T-helper 1 cell treated with Interleukin-12 subunit alpha and Interleukin-12 subunit beta and Interleukin-4 antibody, amounts not matched to agents 30 ng/mL and 1 ng/mL, for 36 hours (primary cell): ENCODE data around the gene ITPR3. TPM values are rescaled to one million over a fixed set of nuclear protein-coding genes. Genes with fewer than 3 reads are reported as not detected.
"Not testable (repeated sequence)": the region's sequence is repeated elsewhere in the genome, so short reads cannot be mapped to it uniquely, and the experiment has no call there.

Experiments used
- intact Hi-C: fragments of 100-400 bp; cut with micrococcal nuclease; formaldehyde crosslinking; loops from one replicate; pipeline ENCODE4 v1.15.1; 2024
- total RNA-seq: library from RNA; stranded (reverse); gene quantifications from 2 replicates; pipeline ENCODE4 v1.2.3, GENCODE V29; 2022

ITPR3 gene
- total RNA-seq, 1 donor from 2014 or later, result 46.9 TPM

DNA sequence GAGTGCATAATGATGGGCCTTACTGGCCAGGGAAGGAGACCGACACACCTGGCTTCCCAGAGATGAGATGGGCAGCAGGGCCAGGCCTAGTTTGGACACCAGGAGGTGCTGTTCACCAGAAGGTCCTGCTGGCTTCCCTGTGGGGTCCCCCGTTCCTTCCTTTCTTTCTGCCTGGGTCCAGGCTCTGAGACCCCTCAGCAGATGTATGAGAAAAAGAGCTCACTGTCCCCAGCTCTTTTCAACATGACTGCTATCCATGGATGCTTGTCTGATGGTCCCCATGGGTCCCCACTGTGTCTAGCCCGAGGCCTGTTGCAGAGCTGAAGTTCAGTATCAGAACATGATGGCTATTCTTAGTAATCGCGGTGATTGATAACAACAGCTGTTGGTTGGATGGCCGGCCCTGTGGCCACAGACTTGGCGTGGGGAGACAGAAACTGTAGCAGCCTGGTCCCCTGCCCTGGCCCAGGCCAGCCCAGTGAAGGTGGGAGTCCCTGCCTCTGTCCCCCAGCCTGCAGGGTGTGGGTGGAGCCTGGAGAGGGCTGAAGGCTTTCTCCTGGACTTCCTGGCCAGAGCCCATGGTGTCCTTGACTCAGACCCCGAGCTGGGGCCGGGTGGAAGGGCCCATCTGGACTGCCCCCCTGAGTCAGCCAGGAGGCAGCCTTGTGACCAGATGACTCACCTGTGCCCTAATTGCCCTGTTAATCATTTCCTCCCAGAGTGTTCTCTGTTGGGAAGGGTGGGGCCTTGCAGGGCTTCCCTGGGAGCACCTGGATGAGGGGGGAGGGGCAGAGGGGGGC lies 31.2 kb upstream of the ITPR3 start:
- intact Hi-C loops, result loop anchor here (1.0 to 10.0 kb wide), 4 partner anchors 110 to 565 kb away; no protein-coding TSS in a partner anchor

- intact Hi-C loops, result no loop called here
Measured at GRCh38 chr6:33590531-33591198, 30.5 kb upstream of the ITPR3 start.

DNA sequence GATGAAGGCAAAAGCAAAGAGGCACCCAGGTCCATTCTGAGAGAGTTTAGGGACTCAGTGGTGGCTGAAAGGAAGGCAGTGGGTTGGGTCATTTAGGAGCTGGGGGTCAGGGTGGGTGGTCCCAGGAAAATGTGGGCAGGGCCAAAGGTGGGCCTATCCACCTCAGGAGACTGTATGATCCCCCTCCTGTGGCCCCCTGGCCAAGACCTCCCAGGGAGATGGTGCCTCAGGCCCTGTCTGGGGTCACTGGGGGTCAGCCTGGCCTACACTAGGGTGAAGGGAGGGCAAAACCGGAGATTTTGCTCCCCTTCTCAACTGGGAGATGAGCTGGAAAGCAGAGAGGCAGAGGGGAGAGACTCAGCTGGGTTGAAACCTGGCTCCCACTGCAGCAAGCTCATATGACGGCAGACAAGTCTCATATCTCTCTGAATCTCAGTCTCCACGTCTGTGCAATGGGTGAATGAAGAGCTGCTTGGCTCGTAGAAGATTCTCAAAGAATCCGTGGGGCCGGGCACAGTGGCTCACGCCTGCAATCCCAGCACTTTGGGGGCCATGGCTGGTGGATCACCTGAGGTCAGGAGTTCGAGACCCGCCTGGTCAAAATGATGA lies 29.6 kb upstream of the ITPR3 start:
- intact Hi-C loops, result no loop called here

DNA sequence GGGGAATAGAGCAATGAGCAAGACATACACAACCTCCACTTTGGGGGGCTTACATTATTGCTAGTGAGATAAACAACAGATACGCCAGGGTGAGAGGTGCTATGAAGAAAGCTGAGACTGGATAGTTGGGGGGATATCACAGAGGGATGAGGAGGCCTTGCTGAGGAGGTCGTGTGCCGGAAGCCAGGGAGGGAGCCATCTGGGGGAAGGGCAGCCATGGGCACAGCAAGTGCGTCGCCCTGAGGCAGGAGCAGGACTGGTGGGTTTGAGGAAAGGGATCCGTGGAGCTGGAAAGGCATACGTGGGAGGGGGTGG lies 28.9 kb upstream of the ITPR3 start:
- intact Hi-C loops, result no loop called here

- intact Hi-C loops, result no loop called here
Measured at GRCh38 chr6:33592595-33593413, 28.3 kb upstream of the ITPR3 start.

DNA sequence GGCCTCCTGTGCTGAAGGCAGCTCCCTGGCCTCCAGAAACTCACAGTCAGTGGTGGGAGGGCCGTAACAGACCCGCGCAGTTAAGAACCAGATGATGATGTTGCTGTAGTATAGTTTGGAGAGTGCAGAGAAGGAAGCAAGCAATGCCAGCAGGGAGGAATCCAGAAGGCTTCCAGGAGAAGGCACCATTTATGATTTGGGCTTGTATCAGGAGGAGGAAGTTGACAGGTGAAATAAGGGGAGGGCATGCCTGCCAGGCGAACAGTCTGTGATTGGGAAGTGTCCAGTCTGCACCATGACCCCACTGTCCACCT lies 27.8 kb upstream of the ITPR3 start:
- intact Hi-C loops, result no loop called here

DNA sequence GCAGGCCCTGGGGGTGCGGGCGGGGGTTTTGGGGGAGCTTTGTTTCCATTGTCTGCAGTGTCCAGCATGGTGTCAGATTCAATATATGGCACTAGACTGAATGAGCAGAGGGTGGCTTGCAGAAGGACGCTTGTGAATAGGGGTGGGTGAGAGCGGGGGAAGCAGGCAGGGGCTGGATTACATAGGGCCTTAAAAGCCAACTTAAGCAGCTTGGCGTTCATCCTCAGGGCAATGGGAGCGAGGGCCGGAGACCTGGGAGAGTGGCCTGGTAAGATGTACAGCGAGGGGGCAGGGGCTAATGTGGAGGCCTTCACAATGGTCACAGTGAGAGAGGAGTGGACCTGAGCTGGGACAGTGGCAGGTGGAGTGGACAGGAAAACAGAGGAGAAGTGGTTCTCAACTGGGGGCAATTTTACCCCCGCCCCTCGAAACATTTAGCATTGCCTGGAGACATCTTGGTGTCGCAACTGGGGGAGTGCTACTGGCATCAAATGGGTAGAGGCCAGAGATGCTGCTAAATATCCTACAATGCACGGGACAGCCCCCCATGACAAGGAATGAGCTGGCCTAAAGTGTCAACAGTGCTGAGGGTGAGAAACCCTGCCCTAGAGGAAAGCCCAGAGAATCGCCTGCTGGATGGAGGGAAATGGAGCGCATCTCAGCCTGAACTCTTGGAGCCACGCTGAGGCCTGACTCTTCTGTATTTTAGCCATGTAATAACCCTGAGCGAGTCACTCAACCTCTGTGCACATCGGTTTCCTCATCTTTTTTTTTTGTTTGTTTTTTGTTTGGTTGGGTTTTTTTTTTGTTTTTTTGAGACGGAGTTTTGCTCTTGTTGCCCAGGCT lies 25.9 kb upstream of the ITPR3 start:
- intact Hi-C loops, result no loop called here

- intact Hi-C loops, result not testable (repeated sequence)
Measured at GRCh38 chr6:33596894-33597293, 24.2 kb upstream of the ITPR3 start.

- intact Hi-C loops, result no loop called here
Measured at GRCh38 chr6:33597551-33598322, 23.4 kb upstream of the ITPR3 start.

DNA sequence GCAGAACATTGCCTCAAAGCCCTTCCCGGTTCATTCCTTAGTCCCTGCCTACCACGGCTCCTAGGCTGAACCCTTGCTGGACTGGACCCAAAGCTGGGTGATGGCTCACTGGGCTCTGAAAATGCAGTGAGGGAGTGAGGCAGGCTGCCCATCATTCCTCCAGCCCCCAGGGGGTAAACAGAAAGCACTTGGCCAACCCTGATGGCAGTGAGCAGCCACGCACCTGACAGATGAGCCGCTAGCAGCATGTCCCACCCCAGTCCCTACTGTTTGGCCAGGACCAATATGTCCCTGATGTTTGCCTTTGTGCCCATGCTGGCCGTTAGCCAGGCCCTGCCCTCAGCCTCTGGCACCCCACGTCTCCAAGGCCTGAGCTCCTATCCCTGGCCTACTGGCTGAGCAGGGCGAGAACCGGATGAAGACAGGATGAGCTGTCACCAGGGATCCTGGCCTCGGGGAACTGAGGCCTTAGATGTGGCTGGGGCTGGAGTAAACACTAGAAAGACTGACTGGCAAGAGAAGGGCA lies 21.6 kb upstream of the ITPR3 start:
- intact Hi-C loops, result no loop called here

- intact Hi-C loops, result no loop called here
Measured at GRCh38 chr6:33600761-33601160, 20.4 kb upstream of the ITPR3 start.

DNA sequence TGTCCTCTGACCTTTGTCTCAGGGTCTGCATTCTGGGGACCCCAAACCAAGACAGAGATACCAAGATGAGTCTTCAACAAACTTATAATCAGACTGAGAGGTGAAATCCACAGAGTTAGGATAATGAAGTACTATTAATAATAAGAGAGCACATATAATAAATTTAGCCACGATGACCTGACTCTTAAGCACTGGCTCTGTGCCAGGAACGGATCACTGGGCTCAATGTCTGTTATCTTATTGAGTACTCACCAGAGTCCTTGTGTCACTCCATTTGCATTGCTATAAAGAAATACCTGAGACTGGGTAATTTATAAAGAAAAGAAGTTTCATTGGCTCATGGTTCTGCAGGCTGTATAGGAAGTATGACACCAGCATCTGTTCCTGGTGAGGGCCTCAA lies 18.9 kb upstream of the ITPR3 start:
- intact Hi-C loops, result no loop called here

GRCh38 chr6:33604941-33605854 lies 15.9 kb upstream of the ITPR3 start:
- intact Hi-C loops, result no loop called here

- intact Hi-C loops, result loop anchor here (2.0 kb wide), 1 partner anchor 22 kb away; no protein-coding TSS in a partner anchor
Measured at GRCh38 chr6:33606642-33607041, 14.5 kb upstream of the ITPR3 start.

- intact Hi-C loops, result loop anchor here (2.0 kb wide), 1 partner anchor 22 kb away; no protein-coding TSS in a partner anchor
Measured at GRCh38 chr6:33607126-33607783, 13.9 kb upstream of the ITPR3 start.

DNA sequence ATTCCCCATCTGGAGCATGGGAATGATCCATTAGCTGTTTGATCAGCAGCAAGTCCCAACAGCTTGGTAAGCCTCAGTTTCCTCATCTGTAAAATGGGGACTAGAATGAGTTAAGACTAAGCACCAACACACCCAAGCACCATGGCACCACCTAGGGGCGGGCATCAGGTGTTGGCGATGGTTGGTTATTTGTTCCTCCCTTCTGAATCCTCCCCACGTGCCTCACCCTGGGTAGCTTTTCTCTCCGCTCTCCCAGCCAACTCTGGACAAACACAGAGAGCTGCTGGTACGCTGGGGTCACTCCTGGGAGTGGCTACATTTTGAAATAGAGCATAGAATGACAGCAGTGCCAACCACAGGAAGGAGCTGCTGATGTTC lies 13.3 kb upstream of the ITPR3 start:
- intact Hi-C loops, result loop anchor here (2.0 kb wide), 1 partner anchor 23 kb away; no protein-coding TSS in a partner anchor

DNA sequence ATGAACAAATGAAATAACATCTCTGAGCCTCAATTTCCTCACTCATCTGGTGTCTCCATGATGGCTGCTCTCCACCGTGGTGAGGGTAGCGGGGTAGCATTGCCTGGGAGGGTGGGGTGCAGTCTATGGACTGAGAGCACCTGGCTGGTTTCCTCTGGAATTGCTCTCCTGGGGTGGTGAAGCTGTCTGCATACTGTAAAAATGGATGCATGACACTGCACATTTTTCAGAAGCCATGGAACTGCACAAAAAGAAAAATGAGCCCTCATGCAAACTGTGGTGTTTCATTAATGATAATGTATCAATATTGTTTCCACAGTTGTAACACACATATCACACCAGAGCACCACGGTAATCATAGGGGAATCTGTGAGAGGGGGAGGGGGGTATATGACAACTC lies 12.1 kb upstream of the ITPR3 start:
- intact Hi-C loops, result no loop called here

GRCh38 chr6:33609528-33609927 lies 11.6 kb upstream of the ITPR3 start:
- intact Hi-C loops, result no loop called here
